ENCODE measurements around the gene BACH2.

Gene BACH2

DNA sequence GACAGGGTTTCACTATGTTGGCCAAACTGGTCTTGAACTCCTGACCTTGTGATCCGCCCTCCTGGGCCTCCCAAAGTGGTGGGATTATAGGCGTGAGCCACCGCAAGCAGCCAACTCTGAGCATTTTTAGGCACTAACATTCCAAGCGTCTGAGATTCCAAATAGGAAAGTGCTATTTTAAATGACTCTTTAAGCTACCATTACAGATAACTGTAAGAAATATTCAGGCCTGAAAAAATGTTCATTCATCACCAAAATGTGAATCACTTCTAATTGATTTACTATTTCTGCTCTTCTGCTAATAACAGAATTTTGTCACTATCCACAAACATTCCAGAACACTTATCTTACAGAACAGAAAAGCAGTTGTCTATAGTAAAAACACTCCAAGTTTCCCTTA lies 106.5 kb downstream of the BACH2 start:
- DNase-seq (ENCODE audit: low read depth): no peak
- TF ChIP-seq, protein P1, sequence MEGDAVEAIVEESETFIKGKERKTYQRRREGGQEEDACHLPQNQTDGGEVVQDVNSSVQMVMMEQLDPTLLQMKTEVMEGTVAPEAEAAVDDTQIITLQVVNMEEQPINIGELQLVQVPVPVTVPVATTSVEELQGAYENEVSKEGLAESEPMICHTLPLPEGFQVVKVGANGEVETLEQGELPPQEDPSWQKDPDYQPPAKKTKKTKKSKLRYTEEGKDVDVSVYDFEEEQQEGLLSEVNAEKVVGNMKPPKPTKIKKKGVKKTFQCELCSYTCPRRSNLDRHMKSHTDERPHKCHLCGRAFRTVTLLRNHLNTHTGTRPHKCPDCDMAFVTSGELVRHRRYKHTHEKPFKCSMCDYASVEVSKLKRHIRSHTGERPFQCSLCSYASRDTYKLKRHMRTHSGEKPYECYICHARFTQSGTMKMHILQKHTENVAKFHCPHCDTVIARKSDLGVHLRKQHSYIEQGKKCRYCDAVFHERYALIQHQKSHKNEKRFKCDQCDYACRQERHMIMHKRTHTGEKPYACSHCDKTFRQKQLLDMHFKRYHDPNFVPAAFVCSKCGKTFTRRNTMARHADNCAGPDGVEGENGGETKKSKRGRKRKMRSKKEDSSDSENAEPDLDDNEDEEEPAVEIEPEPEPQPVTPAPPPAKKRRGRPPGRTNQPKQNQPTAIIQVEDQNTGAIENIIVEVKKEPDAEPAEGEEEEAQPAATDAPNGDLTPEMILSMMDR (IDR thresholded peaks at IDR 0.05; ENCODE audit: insufficient read depth, low read depth, low read length, missing control alignments): no peak
- H3K4me3 ChIP-seq (ENCODE audit: low read length): no peak overlapping the region

DNA sequence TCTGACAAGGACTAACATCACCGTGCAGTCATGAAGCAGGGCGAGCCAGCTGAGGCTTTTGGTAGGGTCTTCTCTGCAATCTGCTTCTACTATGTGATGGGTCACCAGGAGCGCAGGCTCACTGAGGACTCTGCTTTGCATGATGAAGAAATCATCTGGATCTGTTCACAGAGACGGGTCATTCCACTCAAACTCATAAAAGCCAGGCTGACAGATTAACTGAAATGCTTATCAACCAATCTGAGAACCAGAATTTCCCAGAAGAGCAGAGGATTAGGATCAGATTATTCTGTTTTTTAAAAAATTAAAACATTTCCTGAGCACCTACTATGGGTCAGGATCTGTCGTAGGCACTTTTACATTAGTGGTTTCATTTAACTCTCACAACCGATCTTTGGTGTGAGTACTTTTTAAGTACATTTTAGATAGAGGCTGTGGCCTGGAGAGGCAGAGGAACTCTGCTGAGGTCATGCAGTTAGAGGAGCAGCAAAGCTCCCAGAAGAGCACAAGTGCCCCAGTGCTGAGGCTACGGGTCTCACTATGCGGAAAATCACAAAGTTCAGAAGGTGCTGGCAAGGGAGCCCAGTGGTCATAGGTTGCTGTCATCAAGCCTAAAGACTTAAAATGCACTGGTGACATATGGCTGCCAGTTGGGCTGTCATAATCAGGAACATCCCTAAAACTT lies 109.1 kb downstream of the BACH2 start:
- TF ChIP-seq, protein P1 (IDR thresholded peaks at IDR 0.05; ENCODE audit: insufficient read depth, low read depth, low read length, missing control alignments): no peak
- no peak overlapping the region for H3K4me3 ChIP-seq (ENCODE audit: low read length)
- no peak for DNase-seq (ENCODE audit: low read depth)

DNA sequence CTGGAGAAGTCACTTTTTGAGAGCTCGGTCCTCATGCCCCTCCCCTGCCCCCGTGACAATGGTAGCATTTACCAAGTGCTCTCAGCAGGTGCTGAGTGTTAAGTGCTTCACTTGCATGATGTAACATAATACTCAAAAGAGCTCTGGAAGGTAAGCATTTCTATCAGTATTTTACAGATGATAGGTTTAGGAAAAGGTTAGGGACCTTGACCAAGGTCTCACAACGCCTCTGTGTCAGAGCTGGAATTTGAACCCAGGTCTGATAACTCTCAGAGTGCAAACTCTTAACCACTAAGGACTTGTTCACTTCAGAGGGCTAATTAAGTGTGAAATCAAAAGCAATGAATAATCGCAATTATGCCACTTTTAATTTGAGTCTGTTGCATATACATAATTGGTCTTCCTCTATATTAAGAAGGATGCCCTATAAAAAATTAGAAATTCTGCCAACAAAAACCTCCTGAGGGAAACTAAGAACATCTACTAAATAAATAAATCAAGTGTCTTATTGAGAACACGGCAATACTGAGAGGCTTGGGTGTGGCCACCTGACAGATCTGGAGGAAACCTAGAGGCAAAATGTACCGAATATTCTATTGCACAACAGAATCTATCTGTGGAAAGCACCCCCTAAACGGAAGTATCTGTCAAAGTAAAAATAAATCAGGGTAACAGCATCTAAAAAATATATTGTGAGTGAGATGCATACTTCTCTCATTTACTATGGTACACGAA lies 109.8 kb downstream of the BACH2 start:
- DNase-seq (ENCODE audit: low read depth): peak; percentile 47
- TF ChIP-seq, protein P1 (IDR thresholded peaks at IDR 0.05; ENCODE audit: insufficient read depth, low read depth, low read length, missing control alignments): no peak
- no peak overlapping the region for H3K4me3 ChIP-seq (ENCODE audit: low read length)

- no peak overlapping the region for H3K4me3 ChIP-seq (ENCODE audit: low read length)
- DNase-seq (ENCODE audit: low read depth): no peak
- TF ChIP-seq, protein P1 (IDR thresholded peaks at IDR 0.05; ENCODE audit: insufficient read depth, low read depth, low read length, missing control alignments): no peak
These were observed 110.6 kb downstream of the BACH2 start for GRCh38 chr6:90186026-90186425.

DNA sequence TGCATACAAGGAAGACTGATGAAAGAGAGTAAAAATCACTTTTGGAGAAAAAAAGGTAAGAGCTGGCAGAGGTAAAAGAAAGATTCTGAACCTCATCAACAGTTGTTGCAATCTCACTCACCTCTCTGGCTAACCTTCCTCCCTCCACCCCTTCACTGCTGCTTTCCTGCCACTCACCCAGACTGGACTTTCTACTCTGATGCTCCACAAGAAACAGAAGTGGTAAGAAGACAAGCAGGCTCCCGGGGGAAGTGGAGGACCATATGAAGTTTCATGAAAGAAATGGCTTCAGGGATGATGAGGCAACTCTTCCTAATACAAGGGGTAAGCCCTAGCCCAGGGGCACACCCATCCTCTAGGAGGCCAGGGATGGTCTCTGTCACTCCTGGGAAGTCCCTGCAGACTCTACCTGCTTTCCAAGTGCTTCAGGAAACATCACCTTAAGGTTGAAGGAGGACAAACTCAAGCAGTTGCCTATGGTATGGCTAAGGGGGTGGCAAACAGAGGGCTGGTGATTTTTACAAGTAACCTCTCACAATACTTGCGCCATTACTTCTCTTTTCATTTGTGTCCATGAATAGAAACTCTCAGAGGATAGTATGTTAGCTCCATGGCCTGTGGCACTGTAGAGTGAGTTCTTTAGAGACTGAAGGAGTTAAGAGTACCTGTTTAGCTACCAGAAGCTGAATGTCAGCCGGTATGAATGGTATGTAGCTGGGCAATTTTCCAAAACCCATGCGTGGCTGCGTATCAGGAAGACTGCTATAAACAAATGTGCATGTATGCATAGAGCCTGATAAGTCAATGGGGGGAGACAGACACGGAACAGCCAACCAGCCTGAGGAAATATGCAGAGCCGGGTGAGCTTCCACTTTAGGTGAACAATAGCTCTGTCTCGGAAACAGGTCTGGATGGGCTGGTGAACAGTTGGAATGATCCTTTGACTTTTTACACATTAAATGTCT lies 112.0 kb downstream of the BACH2 start:
- peak; percentile 84 for DNase-seq (ENCODE audit: low read depth)
- no peak overlapping the region for H3K4me3 ChIP-seq (ENCODE audit: low read length)
- TF ChIP-seq, protein P1 (IDR thresholded peaks at IDR 0.05; ENCODE audit: insufficient read depth, low read depth, low read length, missing control alignments): no peak

DNA sequence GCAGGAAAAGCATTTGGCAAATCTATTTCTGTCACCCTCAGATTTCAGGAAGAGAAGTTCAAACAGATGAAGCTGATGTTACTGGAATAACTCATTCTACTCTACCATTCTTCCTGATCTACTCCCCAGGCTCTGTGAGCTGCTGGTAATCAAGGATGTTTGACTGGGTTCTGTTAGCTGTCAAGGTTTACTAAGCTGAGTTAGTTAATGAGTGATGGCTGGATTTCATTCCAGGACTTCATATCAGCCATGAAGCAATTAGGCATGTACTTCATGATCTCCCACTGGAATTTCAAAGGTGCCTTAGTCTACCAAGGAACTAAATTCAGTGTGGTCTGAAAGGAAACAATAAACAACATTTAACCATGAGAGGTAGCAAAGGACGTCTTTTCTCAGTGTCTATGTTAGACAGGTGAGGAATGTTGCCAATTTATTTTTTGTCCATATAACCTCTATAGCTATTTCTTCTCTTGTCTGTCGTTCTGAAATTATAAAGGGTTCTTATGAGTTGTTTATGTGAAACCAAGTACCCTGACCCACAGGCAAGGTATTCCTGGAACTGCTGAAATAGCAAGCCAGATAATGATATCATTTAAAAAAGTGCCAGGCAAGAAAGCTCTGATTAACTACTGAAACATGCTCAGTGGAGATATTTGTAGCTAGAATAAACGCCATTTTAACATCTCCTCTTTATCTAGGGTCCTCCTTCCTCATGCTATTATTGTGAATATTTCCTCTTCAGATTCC lies 112.9 kb downstream of the BACH2 start:
- no peak for DNase-seq (ENCODE audit: low read depth)
- TF ChIP-seq, protein P1 (IDR thresholded peaks at IDR 0.05; ENCODE audit: insufficient read depth, low read depth, low read length, missing control alignments): no peak
- H3K4me3 ChIP-seq (ENCODE audit: low read length): no peak overlapping the region
